Retinal pigment epithelial cell (primary cell): ENCODE data around the gene APOBEC3F.
"Not testable (repeated sequence)": the region's sequence is repeated elsewhere in the genome, so short reads cannot be mapped to it uniquely, and the experiment has no call there.

Source experiments
- DNase-seq: peaks from one replicate; pipeline ENCODE4 v3.0.0-alpha.2; 2010; ENCODE audit warnings: low read depth
- H3K4me3 ChIP-seq: 2 replicates; pipeline ENCODE4 v1.5.1; 2011; ENCODE audit warnings: mild to moderate bottlenecking, low read length, control low read depth, moderate library complexity
- TF ChIP-seq, protein P1 (sequence below): conservative IDR thresholded peaks from 2 replicates; pipeline ENCODE4 v1.5.1; 2011; ENCODE audit warnings: low read depth, low read length, control low read depth, inconsistent platforms

Gene APOBEC3F

DNA sequence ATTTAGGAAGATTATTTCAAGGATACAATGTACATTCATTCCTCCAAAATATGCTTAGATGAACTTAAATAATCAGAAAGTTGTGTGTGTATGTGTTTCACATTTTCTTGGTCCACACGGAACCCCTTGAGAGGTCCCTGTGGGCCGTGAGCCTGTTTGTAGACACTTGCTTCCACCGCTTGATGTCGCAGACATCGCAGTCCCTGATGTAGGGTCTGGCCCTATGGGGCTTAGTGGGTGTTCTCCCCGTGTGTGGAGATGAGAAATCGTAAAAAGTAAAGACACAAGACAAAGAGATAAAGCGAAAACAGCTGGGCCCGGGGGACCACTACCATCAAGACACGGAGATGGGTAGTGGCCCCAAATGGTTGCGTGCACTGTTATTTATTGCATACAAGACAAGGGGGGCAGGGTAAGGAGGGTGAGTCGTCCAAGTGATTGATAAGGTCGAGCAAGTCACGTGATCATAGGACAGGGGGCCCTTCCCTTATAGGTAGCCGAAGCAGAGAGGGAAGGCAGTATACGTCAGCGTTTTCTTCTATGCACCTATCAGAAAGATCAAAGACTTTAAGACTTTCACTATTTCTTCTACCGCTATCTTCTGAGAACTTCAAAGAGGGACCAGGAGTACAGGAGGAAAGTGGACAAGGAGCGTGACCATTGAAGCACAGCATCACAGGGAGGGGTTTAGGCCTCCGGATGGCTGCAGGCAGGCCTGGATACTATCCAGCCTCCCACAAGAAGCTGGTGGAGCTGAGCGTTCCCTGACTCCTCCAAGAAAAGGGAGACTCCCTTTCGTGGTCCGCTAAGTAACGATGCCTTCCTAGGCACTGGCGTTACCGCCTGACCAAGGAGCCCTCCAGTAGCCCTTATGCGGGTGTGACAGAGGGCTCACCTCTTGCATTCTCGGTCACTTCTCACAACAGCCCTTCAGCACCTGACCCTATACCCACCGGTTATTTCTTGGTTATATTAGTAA lies 27.8 kb upstream of the APOBEC3F start:
- no peak for DNase-seq
- no peak overlapping the region for H3K4me3 ChIP-seq
- TF ChIP-seq, protein P1, sequence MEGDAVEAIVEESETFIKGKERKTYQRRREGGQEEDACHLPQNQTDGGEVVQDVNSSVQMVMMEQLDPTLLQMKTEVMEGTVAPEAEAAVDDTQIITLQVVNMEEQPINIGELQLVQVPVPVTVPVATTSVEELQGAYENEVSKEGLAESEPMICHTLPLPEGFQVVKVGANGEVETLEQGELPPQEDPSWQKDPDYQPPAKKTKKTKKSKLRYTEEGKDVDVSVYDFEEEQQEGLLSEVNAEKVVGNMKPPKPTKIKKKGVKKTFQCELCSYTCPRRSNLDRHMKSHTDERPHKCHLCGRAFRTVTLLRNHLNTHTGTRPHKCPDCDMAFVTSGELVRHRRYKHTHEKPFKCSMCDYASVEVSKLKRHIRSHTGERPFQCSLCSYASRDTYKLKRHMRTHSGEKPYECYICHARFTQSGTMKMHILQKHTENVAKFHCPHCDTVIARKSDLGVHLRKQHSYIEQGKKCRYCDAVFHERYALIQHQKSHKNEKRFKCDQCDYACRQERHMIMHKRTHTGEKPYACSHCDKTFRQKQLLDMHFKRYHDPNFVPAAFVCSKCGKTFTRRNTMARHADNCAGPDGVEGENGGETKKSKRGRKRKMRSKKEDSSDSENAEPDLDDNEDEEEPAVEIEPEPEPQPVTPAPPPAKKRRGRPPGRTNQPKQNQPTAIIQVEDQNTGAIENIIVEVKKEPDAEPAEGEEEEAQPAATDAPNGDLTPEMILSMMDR: no peak

DNA sequence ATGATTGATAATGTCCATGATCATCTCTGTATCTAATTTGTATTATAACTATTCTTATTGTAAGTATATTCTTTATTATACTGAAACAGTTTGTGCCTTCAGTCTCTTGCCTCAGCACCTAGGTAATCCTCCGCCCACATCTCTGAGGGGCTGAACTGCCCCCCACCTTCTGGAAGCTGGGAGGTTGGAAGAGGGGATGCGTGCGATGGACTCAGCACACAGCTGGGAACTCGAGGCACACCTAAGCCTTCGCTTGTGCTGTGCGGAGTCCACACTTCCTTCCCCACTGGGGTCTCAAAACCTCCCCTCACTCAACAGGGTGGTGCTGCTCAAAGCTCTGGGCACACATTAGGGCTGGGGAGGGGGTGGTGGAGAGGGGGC lies 27.1 kb upstream of the APOBEC3F start:
- H3K4me3 ChIP-seq, DNase-seq: not testable (repeated sequence)

DNA sequence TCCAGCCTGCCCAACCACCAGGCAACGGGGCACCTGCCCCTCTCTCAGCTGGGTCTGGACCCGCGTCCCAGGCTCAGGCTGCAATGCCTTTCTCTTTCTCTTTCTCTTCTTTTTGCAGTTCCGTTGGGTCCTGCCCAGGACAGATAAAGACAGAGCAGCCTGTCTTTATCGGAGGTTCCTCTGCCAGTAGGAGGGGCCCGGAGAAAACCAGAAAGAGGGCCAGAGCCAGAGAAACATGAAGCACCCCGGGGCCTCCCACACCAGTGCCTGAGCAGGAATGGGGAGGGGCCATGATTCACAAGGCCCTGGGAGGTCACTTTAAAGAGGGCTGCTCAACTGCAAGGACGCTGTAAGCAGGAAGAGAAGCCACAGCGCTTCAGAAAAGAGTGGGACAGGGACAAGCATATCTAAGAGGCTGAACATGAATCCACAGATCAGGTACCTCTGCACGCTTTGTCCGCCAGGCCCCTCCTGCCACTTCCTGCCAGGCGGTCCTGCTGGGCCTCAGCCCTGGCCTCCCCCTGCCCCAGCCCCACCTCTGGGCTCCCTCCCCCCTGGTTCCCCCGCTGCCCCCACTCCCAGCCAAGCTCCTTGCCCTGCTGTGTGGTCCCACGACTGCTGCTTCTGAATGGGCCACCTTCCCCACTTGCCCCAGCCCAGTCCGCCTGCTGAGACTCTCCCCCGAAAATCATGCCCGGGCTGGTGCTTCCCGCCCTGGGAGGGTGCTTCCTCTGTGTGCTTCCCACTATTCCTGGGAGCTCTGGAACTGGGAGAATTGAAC lies 26.5 kb upstream of the APOBEC3F start, which contains the start of gene APOBEC3C:
Gene APOBEC3C, plus strand, starts transcription at position 316 of the 781 bp plus-strand sequence. Its CDS starts 106 bp downstream, at position 422.
- H3K4me3 ChIP-seq: peak within 1 kb of the TSS; percentile 22
- DNase-seq: peak; percentile 19

DNA sequence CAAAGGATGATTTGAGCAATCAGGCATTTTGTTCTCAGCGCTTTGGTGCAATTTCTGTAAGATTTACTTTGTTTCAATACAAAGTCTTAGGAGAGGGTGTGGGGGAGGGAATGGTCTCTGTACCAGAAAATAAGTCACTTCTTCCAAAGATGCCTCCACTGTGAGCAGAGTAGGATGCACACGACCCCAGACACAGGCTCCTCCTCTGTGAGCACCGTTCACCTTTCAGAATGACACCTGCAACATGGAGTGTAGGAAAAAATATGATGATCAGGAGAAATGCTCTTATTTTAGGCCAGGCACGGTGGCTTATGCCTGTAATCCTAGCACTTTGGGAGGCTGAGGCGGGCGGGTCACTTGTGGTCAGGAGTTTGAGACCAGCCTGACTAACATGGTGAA lies 25.9 kb upstream of the APOBEC3F start:
- H3K4me3 ChIP-seq: peak overlapping the region; percentile 22
- DNase-seq: not testable (repeated sequence)

More for the DNA sequence above, 26.5 kb upstream of the APOBEC3F start, which contains the start of gene APOBEC3C:
- TF ChIP-seq, protein P1: no peak

DNA sequence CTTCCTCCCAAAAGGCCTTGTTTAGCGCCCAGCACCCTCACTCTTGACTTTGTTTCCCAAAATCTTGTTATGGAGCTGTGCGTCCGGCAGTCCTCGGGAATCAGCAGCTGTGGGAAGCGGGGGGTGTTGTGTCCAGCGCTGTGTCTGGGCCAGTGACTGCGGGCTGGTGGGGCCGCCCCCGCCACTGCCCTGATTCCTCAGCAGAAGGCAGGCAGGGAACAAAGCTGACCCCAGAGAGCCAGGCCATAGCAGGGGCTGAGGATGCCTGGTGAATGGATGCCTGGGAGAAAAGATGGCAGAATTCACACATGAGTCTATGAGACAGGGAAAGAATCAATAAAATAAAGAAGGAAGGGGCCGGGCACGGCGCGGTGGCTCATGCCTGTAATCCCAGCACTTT lies 24.1 kb upstream of the APOBEC3F start:
- TF ChIP-seq, protein P1: no peak
- no peak for DNase-seq
- no peak overlapping the region for H3K4me3 ChIP-seq

DNA sequence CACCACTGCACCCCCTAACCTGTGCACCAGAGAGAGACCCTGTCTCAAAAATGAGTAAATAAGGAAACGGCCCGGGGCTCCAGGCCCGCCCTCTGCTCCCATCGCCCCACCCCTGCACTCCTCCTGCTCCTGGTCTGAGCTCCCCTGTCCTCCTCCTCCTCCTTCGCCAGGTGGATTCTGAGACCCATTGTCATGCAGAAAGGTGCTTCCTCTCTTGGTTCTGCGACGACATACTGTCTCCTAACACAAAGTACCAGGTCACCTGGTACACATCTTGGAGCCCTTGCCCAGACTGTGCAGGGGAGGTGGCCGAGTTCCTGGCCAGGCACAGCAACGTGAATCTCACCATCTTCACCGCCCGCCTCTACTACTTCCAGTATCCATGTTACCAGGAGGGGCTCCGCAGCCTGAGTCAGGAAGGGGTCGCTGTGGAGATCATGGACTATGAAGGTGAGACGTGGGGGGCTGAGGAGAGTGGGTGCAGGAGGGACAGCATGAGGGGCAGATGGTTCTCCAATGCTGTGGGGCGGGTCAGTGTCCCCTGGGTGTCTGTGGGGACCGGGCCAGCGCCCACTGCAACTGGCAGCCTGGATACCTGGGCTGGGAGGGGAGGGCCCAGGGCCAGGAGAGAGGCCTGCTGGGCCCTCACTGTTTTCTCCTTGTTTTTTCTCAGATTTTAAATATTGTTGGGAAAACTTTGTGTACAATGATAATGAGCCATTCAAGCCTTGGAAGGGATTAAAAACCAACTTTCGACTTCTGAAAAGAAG lies 22.9 kb upstream of the APOBEC3F start:
- DNase-seq: no peak
- TF ChIP-seq, protein P1: no peak
- H3K4me3 ChIP-seq: no peak overlapping the region

DNA sequence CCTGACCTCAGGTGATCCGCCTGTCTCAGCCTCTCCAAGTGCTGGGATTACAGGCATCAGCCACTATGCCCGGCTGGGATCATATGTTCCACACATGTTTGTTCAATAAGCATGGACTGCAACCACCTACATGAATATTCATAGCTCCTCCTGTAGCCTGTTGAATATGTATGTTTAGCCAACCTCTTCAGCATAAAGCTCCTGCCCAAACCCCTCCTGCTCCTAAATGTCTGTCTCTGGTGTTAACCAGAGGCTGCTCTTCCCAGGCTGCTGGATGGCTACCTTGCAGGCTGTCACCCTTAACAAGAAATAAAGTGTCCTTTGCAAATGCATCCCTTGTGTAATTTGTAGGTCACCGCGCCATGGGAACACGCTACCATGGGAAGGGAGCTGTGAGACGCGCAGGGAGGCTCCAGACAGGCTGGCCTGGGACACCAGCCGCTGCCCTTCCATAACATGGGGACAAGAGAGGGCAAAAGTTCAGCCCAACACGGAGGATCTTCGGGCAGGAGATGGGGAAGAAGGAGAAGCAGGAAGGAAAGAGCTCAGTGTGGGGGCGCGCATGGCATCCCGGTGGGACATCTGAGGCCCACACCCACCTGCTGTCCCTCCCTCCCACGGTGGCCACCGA lies 20.5 kb upstream of the APOBEC3F start:
- peak overlapping the region; percentile 18 for H3K4me3 ChIP-seq
- DNase-seq: not testable (repeated sequence)
